H1 (cell line): ENCODE measurements around the gene FRMPD4. TPM values are rescaled to one million over a fixed set of nuclear protein-coding genes. Genes with fewer than 3 reads are reported as not detected.

Experiments used
- CTCF ChIA-PET: fragments of 300-600 bp; sonication (Branson Sonifier 250); formaldehyde crosslinking; loops from one replicate; lab custom pipeline; 2021; ENCODE audit not compliant: partially characterized antibody; lab: Charles Lee
- POLR2A ChIA-PET: fragments of 300-600 bp; sonication (Branson Sonifier 250); formaldehyde crosslinking; loops from one replicate; lab custom pipeline; 2021; ENCODE audit warnings: inconsistent platforms; ENCODE audit not compliant: partially characterized antibody; lab: Charles Lee
- DNase-seq, 2 experiments: peaks; one replicate each; pipeline versions ENCODE4 v3.0.0 to v3.0.0-alpha.2; 2010 to 2022; ENCODE audit warnings: low spot score in 2 of 2, low read depth in 1 of 2, mixed read lengths in 1 of 2
- FAIRE-seq: peaks from 2 replicates; lab custom pipeline; 2011; peaks lifted over from hg19 to GRCh38; lab: Jason Lieb, UNC
- H2AFZ ChIP-seq: 2 replicates; pipeline ENCODE4 v1.8.1; 2012; ENCODE audit warnings: low read length, inconsistent platforms
- H2AK5ac ChIP-seq: 2 replicates; pipeline ENCODE4 v1.6.1; 2013; ENCODE audit warnings: low read depth, low read length
- H2BK120ac ChIP-seq: replicated peaks from 2 replicates; pipeline ENCODE3; 2013; ENCODE audit warnings: low read depth, low read length, inconsistent platforms
- H2BK12ac ChIP-seq: 2 replicates; pipeline ENCODE4 v1.6.1; 2013; ENCODE audit warnings: low read depth, low read length
- H2BK15ac ChIP-seq: 2 replicates; pipeline ENCODE4 v1.6.1; 2013; ENCODE audit warnings: low read length
- H2BK20ac ChIP-seq: 2 replicates; pipeline ENCODE4 v1.6.1; 2013; ENCODE audit warnings: low read length
- H2BK5ac ChIP-seq: 2 replicates; pipeline ENCODE4 v1.6.1; 2013; ENCODE audit warnings: low read depth, low read length
- H3K14ac ChIP-seq: 2 replicates; pipeline ENCODE4 v1.6.1; 2013; ENCODE audit warnings: inconsistent platforms; ENCODE audit not compliant: insufficient read length
- H3K18ac ChIP-seq: 2 replicates; pipeline ENCODE4 v1.6.1; 2013; ENCODE audit warnings: low read length; ENCODE audit errors: extremely low read depth
- H3K23ac ChIP-seq: 2 replicates; pipeline ENCODE4 v1.6.1; 2013; ENCODE audit warnings: inconsistent platforms; ENCODE audit not compliant: insufficient read length
- H3K23me2 ChIP-seq: 2 replicates; pipeline ENCODE4 v1.6.1; 2013; ENCODE audit warnings: low read depth, low read length
- H3K27ac ChIP-seq: 2 replicates; pipeline ENCODE4 v1.6.1; 2011; ENCODE audit warnings: low read depth, low read length, inconsistent platforms
- H3K27me3 ChIP-seq, 4 experiments: replicated peaks in 1 of 4; 1 replicate in 1 of 4; 2 replicates in 3 of 4; pipeline versions ENCODE4 v1.6.1 to v1.8.1; 2011 to 2013; ENCODE audit warnings: low read length in 3 of 4, mild to moderate bottlenecking in 3 of 4, inconsistent platforms in 2 of 4, mixed read lengths in 2 of 4, moderate library complexity in 1 of 4; ENCODE audit not compliant: control insufficient read depth in 3 of 4, insufficient read depth in 3 of 4; ENCODE audit errors: extremely low read depth in 1 of 4
- H3K36me3 ChIP-seq, 4 experiments: 2 replicates each; pipeline versions ENCODE4 v1.6.1 to v1.8.1; 2011 to 2013; ENCODE audit warnings: mild to moderate bottlenecking in 4 of 4, low read length in 3 of 4, moderate library complexity in 2 of 4, control low read depth in 1 of 4, inconsistent platforms in 1 of 4; ENCODE audit not compliant: insufficient read depth in 4 of 4, control insufficient read depth in 2 of 4
- H3K4ac ChIP-seq: replicated peaks from 2 replicates; pipeline ENCODE3; 2013; ENCODE audit warnings: low read length, low read depth, mixed read lengths, inconsistent platforms; ENCODE audit not compliant: insufficient read length
- H3K4me1 ChIP-seq, 4 experiments: replicated peaks in 1 of 4; 1 replicate in 1 of 4; 2 replicates in 3 of 4; pipeline versions ENCODE4 v1.6.1 to v1.8.1; 2011 to 2013; ENCODE audit warnings: low read length in 3 of 4, inconsistent platforms in 2 of 4, mixed read lengths in 1 of 4; ENCODE audit not compliant: insufficient read depth in 4 of 4, control insufficient read depth in 3 of 4
- H3K4me2 ChIP-seq, 2 experiments: 2 replicates each; pipeline versions ENCODE4 v1.6.1 to v1.8.1; 2011 to 2013; ENCODE audit warnings: low read depth in 2 of 2, low read length in 2 of 2, control low read depth in 1 of 2, inconsistent platforms in 1 of 2, mild to moderate bottlenecking in 1 of 2; ENCODE audit not compliant: insufficient read depth in 1 of 2
- H3K4me3 ChIP-seq, 4 experiments: fragments of 200-600, 300-600 bp in 1 of 4; sonication (generic), shearing (Covaris generic), sonication (Bioruptor Twin) in 1 of 4; 2 replicates each; pipeline versions ENCODE4 v1.5.1 to v1.8.1; 2011 to 2016; ENCODE audit warnings: low read length in 4 of 4, low read depth in 3 of 4, control low read depth in 2 of 4, inconsistent platforms in 2 of 4, mild to moderate bottlenecking in 2 of 4, mixed read lengths in 1 of 4, moderate library complexity in 1 of 4; ENCODE audit not compliant: insufficient read depth in 2 of 4; ENCODE audit errors: extremely low read depth in 1 of 4
- H3K56ac ChIP-seq: replicated peaks from 2 replicates; pipeline ENCODE3; 2013; ENCODE audit warnings: low read depth, mild to moderate bottlenecking, mixed read lengths, low read length, inconsistent platforms; ENCODE audit not compliant: insufficient read length
- H3K79me1 ChIP-seq: 2 replicates; pipeline ENCODE4 v1.6.1; 2013; ENCODE audit warnings: low read depth, low read length, control low read depth
- H3K79me2 ChIP-seq, 2 experiments: 2 replicates each; pipeline versions ENCODE4 v1.6.1 to v1.8.1; 2012 to 2013; ENCODE audit warnings: low read length in 2 of 2, mild to moderate bottlenecking in 2 of 2, inconsistent platforms in 1 of 2; ENCODE audit not compliant: insufficient read depth in 2 of 2, control insufficient read depth in 1 of 2
- H3K9ac ChIP-seq, 4 experiments: replicated peaks in 1 of 4; 1 replicate in 1 of 4; 2 replicates in 3 of 4; pipeline versions ENCODE4 v1.6.1 to v1.8.1; 2011 to 2013; ENCODE audit warnings: low read depth in 3 of 4, low read length in 3 of 4, control low read depth in 2 of 4, mild to moderate bottlenecking in 2 of 4, moderate library complexity in 2 of 4, inconsistent platforms in 1 of 4; ENCODE audit errors: extremely low read depth in 1 of 4
- H3K9me3 ChIP-seq, 2 experiments: 2 replicates each; pipeline versions ENCODE4 v1.6.1 to v1.8.1; 2012 to 2013; ENCODE audit warnings: mild to moderate bottlenecking in 2 of 2, moderate library complexity in 2 of 2, control low read depth in 1 of 2, inconsistent platforms in 1 of 2, low read depth in 1 of 2, low read length in 1 of 2, mixed read lengths in 1 of 2; ENCODE audit not compliant: insufficient read depth in 2 of 2
- H4K20me1 ChIP-seq, 2 experiments: replicated peaks in 1 of 2; 2 replicates each; pipeline versions ENCODE3 to v1.8.1; 2011 to 2013; ENCODE audit warnings: inconsistent platforms in 2 of 2, low read length in 2 of 2, mild to moderate bottlenecking in 1 of 2; ENCODE audit not compliant: insufficient read depth in 2 of 2, control insufficient read depth in 1 of 2
- H4K5ac ChIP-seq: 2 replicates; pipeline ENCODE4 v1.6.1; 2013; ENCODE audit warnings: low read length, low read depth, mixed read lengths, inconsistent platforms; ENCODE audit not compliant: insufficient read length
- H4K8ac ChIP-seq: 2 replicates; pipeline ENCODE4 v1.8.0; 2013; ENCODE audit warnings: mild to moderate bottlenecking, moderate library complexity, low read length, inconsistent platforms; ENCODE audit not compliant: insufficient read depth; ENCODE audit errors: extremely low read depth
- H4K91ac ChIP-seq: replicated peaks from 2 replicates; pipeline ENCODE3; 2013; ENCODE audit warnings: low read length, mixed read lengths, inconsistent platforms; ENCODE audit not compliant: insufficient read length
- RAD21 ChIP-seq, 2 experiments: IDR thresholded peaks in 1 of 2; conservative IDR thresholded peaks in 1 of 2; 2 replicates each; pipeline ENCODE4 v1.6.1; 2011; ENCODE audit warnings: low read depth in 2 of 2, low read length in 2 of 2, improper control_type of control experiment in 1 of 2, inconsistent platforms in 1 of 2, mild to moderate bottlenecking in 1 of 2, moderate library complexity in 1 of 2
- SAP30 ChIP-seq: fragments of 300-600 bp; sonication (generic); IDR thresholded peaks from 2 replicates; pipeline ENCODE4 v1.7.1; 2012; ENCODE audit warnings: low read length, moderate library complexity, mild to moderate bottlenecking, inconsistent platforms; ENCODE audit not compliant: insufficient read depth, insufficient replicate concordance
- WGBS, 2 experiments: shearing (Covaris generic) in 1 of 2; methylation state at CpG; one replicate each; pipeline versions ENCODE4 v1.1.6 to v1.1.7; 2013 to 2015; ENCODE audit warnings: low lambda C conversion rate in 2 of 2, mixed read lengths in 2 of 2, inconsistent platforms in 1 of 2, low coverage in 1 of 2, missing lambda C conversion rate in 1 of 2; ENCODE audit not compliant: insufficient replicate concordance in 2 of 2, insufficient coverage in 1 of 2, insufficient read length in 1 of 2; ENCODE audit errors: extremely low coverage in 1 of 2, missing lambda C conversion rate in 1 of 2; 5-methylcytosine and 5-hydroxymethylcytosine counted together
- polyA plus RNA-seq, 7 experiments: library from polyadenylated mRNA; depleted of rRNA in 3 of 7; stranded (reverse) in 5 of 7; unstranded in 2 of 7; fragments of >200 nt in 5 of 7; fragments of 200-250 nt in 2 of 7; gene quantifications; 1 replicate in 5 of 7; 2 replicates in 1 of 7; 4 replicates in 1 of 7; pipeline versions ENCODE4 v1.2.1 to v1.2.3, GENCODE V29; 2011 to 2013; ENCODE audit warnings: missing spikeins in 2 of 7, mixed read lengths in 2 of 7
- total RNA-seq: library from RNA; stranded (reverse); fragmentation: NEBNext Ultra II Directional; extraction: Animal tissue kit (Norgen Biotek cat#: 25700); gene quantifications from 2 replicates; pipeline ENCODE4 v1.2.1, GENCODE V29; 2021
- TF ChIP-seq, protein P1 (sequence below), 3 experiments: IDR thresholded peaks; 1 replicate in 2 of 3; 2 replicates in 1 of 3; pipeline versions ENCODE4 v1.5.1 to v1.6.1; 2011; ENCODE audit warnings: low read length in 3 of 3, mild to moderate bottlenecking in 3 of 3, inconsistent platforms in 2 of 3, low read depth in 1 of 3, moderate library complexity in 1 of 3; ENCODE audit not compliant: insufficient read depth in 1 of 3; ENCODE audit errors: control extremely low read depth in 1 of 3

The FRMPD4 gene
- total and polyA plus RNA-seq, 2 of the 8 experiments (the other 6 are each of a cell fraction or from before 2014, with no cell fraction given), result 0.02 to 0.37 TPM

- peak in 1 of 2 experiments; percentile 64 for DNase-seq
- Histone ChIP-seq H3K4me1 (no peaks in the 10 kb centered on the region), H4K5ac (no peak overlapping the region), H4K8ac (no peak overlapping the region), H3K4me3 (no peak overlapping the region), H3K27me3 (no peaks in the 10 kb centered on the region), H3K36me3 (no peaks in the 10 kb centered on the region), H3K23ac (no peak overlapping the region), H2BK12ac (no peak overlapping the region), H3K14ac (no peak overlapping the region), H3K18ac (no peak overlapping the region), H3K9me3 (no peaks in the 10 kb centered on the region), H3K79me2 (no peaks in the 10 kb centered on the region), H2AK5ac (no peak overlapping the region), H2BK20ac (no peak overlapping the region), H3K4me2 (no peak overlapping the region), H2BK15ac (no peak overlapping the region), H3K56ac (no peak overlapping the region), H3K27ac (no peak overlapping the region), H2AFZ (no peak overlapping the region), H3K23me2 (no peaks in the 10 kb centered on the region), H4K91ac (no peak overlapping the region), H2BK120ac (no peak overlapping the region), H2BK5ac (no peak overlapping the region), H4K20me1 (no peaks in the 10 kb centered on the region), H3K9ac (no peak overlapping the region), H3K79me1 (no peaks in the 10 kb centered on the region), H3K4ac (no peak overlapping the region)
- FAIRE-seq, result peak; percentile 78
- ChIA-PET POLR2A (no interaction called here), CTCF (interaction anchor here (0.6 to 1.4 kb wide), 6 partner anchors 10 to 204 kb away, joined by 3 to 5 read pairs (median 3); no protein-coding TSS in a partner anchor)
- WGBS, 2 experiments, result 82% methylated on average over 7 of the region's 8 CpGs; no CpG with 5 or more reads in 1 of the 2 experiments
- TF ChIP-seq SAP30 (no peak), RAD21 (IDR thresholded peaks at IDR 0.05 in 1 of 2, conservative IDR thresholded peaks at IDR 0.05 in 1 of 2; ENCODE audit: low read depth in 2 of 2, low read length in 2 of 2) (peak; percentile 67 to 78)
- TF ChIP-seq, protein P1, sequence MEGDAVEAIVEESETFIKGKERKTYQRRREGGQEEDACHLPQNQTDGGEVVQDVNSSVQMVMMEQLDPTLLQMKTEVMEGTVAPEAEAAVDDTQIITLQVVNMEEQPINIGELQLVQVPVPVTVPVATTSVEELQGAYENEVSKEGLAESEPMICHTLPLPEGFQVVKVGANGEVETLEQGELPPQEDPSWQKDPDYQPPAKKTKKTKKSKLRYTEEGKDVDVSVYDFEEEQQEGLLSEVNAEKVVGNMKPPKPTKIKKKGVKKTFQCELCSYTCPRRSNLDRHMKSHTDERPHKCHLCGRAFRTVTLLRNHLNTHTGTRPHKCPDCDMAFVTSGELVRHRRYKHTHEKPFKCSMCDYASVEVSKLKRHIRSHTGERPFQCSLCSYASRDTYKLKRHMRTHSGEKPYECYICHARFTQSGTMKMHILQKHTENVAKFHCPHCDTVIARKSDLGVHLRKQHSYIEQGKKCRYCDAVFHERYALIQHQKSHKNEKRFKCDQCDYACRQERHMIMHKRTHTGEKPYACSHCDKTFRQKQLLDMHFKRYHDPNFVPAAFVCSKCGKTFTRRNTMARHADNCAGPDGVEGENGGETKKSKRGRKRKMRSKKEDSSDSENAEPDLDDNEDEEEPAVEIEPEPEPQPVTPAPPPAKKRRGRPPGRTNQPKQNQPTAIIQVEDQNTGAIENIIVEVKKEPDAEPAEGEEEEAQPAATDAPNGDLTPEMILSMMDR (IDR thresholded peaks at IDR 0.05; ENCODE audit: control extremely low read depth in 1 of 3, insufficient read depth in 1 of 3, low read depth in 1 of 3, low read length in 3 of 3), result peak; percentile 61 to 80 (median 73)
Observed at GRCh38 chrX:12497832-12498591, 359.7 kb downstream of the FRMPD4 start.
